Hepatocyte (in vitro differentiated cells): ENCODE results near the gene ZNG1B.
"Not testable (repeated sequence)": the region's sequence is repeated elsewhere in the genome, so short reads cannot be mapped to it uniquely, and the experiment has no call there.

Source experiments
- CTCF ChIP-seq: fragments of 200-600 bp; sonication (generic); IDR thresholded peaks from 2 replicates; pipeline ENCODE4 v1.5.1; 2016; ENCODE audit warnings: antibody characterized with exemption, mild to moderate bottlenecking; ENCODE audit not compliant: poor library complexity
- EZH2 ChIP-seq: fragments of 200-600 bp; sonication (generic); IDR thresholded peaks from 2 replicates; pipeline ENCODE4 v1.6.1; 2016; ENCODE audit warnings: antibody characterized with exemption, mild to moderate bottlenecking, borderline replicate concordance

DNA sequence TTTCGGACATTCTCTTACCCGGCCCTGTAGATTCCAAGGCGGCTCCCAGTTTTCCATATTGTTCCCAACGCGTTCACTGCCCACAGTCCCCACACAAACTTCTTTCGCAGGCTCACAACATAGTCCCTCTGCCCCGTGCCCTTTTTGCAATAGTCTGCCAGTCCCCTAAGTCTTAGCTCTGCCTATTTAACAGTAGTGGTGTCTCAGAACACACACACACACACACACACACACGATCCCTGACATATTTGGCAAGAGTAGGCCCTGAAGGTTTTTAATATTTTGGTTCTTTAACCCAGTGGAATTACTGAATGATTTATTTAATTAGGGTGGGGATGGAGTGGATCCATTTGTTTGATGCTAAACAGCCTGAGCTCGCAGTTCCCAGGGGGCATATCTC, 105.0 kb downstream of the ZNG1B start:
- TF ChIP-seq CTCF, EZH2: not testable (repeated sequence)
